SK-N-SH treated with all-trans-retinoic acid at 6 μM for 48 hours (cell line): ENCODE results near the gene CATSPERB.

Experiments
- ATAC-seq: fragments of 200-7000 bp; cut with Tn5 transposase; 3 replicates; pipeline ENCODE4 v1.9.1; 2020; ENCODE audit warnings: mild to moderate bottlenecking, moderate library complexity
- ARNTL ChIP-seq: fragments of 450-650 bp; formaldehyde crosslinking; IDR thresholded peaks from 2 replicates; pipeline ENCODE4 v1.5.0; 2020; ENCODE audit warnings: low read depth, mild to moderate bottlenecking, moderate library complexity, borderline replicate concordance
- BACH2 ChIP-seq: fragments of 250-450 bp; sonication (Bioruptor Pico); IDR thresholded peaks from 2 replicates; pipeline ENCODE4 v1.9.0; 2021; ENCODE audit warnings: mild to moderate bottlenecking, borderline replicate concordance
- CSDC2 ChIP-seq: fragments of 250-450 bp; sonication (Bioruptor Pico); IDR thresholded peaks from 2 replicates; pipeline ENCODE4 v1.5.0; 2020; ENCODE audit warnings: mild to moderate bottlenecking, moderate library complexity
- ESRRG ChIP-seq: fragments of 250-450 bp; sonication (Bioruptor Pico); IDR thresholded peaks from 2 replicates; pipeline ENCODE4 v1.6.1; 2021; ENCODE audit warnings: mild to moderate bottlenecking
- GLIS3 ChIP-seq: fragments of 250-450 bp; sonication (Bioruptor Pico); IDR thresholded peaks from 2 replicates; pipeline ENCODE4 v1.5.0; 2020; ENCODE audit warnings: mild to moderate bottlenecking, moderate library complexity
- ISL1 ChIP-seq: fragments of 250-450 bp; sonication (Bioruptor Pico); IDR thresholded peaks from 2 replicates; pipeline ENCODE4 v2.1.2; 2022; ENCODE audit warnings: mild to moderate bottlenecking, moderate library complexity
- OSR1 ChIP-seq: fragments of 250-450 bp; sonication (Bioruptor Pico); IDR thresholded peaks from 2 replicates; pipeline ENCODE4 v1.8.0; 2022; ENCODE audit warnings: moderate library complexity, mild to moderate bottlenecking, inconsistent platforms
- PPARA ChIP-seq: fragments of 250-450 bp; sonication (Bioruptor Pico); IDR thresholded peaks from 2 replicates; pipeline ENCODE4 v1.5.0; 2020; ENCODE audit warnings: mild to moderate bottlenecking, borderline replicate concordance
- RARB ChIP-seq: fragments of 250-450 bp; sonication (Bioruptor Pico); IDR thresholded peaks from 2 replicates; pipeline ENCODE4 v1.8.0; 2021; ENCODE audit warnings: mild to moderate bottlenecking, moderate library complexity
- TCF4 ChIP-seq: fragments of 250-450 bp; sonication (Bioruptor Pico); IDR thresholded peaks from 2 replicates; pipeline ENCODE4 v1.8.0; 2021; ENCODE audit warnings: mild to moderate bottlenecking, moderate library complexity, borderline replicate concordance
- TOX ChIP-seq: fragments of 250-450 bp; sonication (Bioruptor Pico); IDR thresholded peaks from 2 replicates; pipeline ENCODE4 v1.8.0; 2021; ENCODE audit warnings: mild to moderate bottlenecking, moderate library complexity, borderline replicate concordance
- ZC3H10 ChIP-seq: fragments of 250-450 bp; sonication (Bioruptor Pico); IDR thresholded peaks from 2 replicates; pipeline ENCODE4 v1.5.1; 2021; ENCODE audit warnings: mild to moderate bottlenecking, moderate library complexity
- ZFP30 ChIP-seq: fragments of 450-650 bp; formaldehyde crosslinking; IDR thresholded peaks from 2 replicates; pipeline ENCODE4 v1.5.0; 2022; ENCODE audit warnings: mild to moderate bottlenecking, moderate library complexity
- ZNF565 ChIP-seq: fragments of 450-650 bp; formaldehyde crosslinking; conservative IDR thresholded peaks from 2 replicates; pipeline ENCODE4 v1.5.0; 2020; ENCODE audit warnings: low read depth, mild to moderate bottlenecking, moderate library complexity
- ZNF70 ChIP-seq: fragments of 450-650 bp; formaldehyde crosslinking; IDR thresholded peaks from 2 replicates; pipeline ENCODE4 v1.5.0; 2020; ENCODE audit warnings: mild to moderate bottlenecking, moderate library complexity
- ZNF8 ChIP-seq: fragments of 450-650 bp; formaldehyde crosslinking; IDR thresholded peaks from 2 replicates; pipeline ENCODE4 v1.5.0; 2020; ENCODE audit warnings: mild to moderate bottlenecking, moderate library complexity
- TF ChIP-seq, protein P1 (sequence below): fragments of 250-450 bp; sonication (Bioruptor Pico); IDR thresholded peaks from 2 replicates; pipeline ENCODE4 v1.5.0; 2020; ENCODE audit warnings: mild to moderate bottlenecking, moderate library complexity
- TF ChIP-seq, protein P2 (sequence below): fragments of 250-450 bp; sonication (Bioruptor Pico); IDR thresholded peaks from 2 replicates; pipeline ENCODE4 v1.5.1; 2021; ENCODE audit warnings: mild to moderate bottlenecking, moderate library complexity
- TF ChIP-seq, protein P3 (sequence below): fragments of 250-450 bp; sonication (Bioruptor Pico); IDR thresholded peaks from 2 replicates; pipeline ENCODE4 v1.5.1; 2020; ENCODE audit warnings: low read depth, mild to moderate bottlenecking, moderate library complexity
- TF ChIP-seq, protein P4 (sequence below): fragments of 250-450 bp; sonication (Bioruptor Pico); IDR thresholded peaks from 2 replicates; pipeline ENCODE4 v1.8.0; 2021; ENCODE audit warnings: low read depth, mild to moderate bottlenecking, moderate library complexity, borderline replicate concordance

Gene CATSPERB

DNA sequence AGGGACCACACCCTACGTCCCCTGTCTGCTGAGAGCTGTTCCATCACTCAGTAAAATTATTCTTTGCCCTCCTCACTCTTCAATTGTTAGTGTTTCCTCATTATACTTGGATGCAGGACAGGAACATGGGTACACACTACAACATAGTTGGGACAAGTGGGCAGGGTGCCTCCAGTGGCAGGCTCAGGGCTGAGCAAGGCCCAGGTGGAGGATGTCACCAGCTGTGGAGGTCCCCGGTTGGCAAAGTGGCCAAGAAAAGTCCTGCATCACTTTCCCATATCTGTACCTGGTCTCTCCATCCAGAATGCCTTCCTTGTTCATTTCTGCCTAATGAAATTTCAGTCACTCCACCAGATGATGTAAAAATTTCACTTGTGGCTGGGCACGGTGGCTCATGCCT lies 149.1 kb downstream of the CATSPERB start:
- TF ChIP-seq, protein P1, sequence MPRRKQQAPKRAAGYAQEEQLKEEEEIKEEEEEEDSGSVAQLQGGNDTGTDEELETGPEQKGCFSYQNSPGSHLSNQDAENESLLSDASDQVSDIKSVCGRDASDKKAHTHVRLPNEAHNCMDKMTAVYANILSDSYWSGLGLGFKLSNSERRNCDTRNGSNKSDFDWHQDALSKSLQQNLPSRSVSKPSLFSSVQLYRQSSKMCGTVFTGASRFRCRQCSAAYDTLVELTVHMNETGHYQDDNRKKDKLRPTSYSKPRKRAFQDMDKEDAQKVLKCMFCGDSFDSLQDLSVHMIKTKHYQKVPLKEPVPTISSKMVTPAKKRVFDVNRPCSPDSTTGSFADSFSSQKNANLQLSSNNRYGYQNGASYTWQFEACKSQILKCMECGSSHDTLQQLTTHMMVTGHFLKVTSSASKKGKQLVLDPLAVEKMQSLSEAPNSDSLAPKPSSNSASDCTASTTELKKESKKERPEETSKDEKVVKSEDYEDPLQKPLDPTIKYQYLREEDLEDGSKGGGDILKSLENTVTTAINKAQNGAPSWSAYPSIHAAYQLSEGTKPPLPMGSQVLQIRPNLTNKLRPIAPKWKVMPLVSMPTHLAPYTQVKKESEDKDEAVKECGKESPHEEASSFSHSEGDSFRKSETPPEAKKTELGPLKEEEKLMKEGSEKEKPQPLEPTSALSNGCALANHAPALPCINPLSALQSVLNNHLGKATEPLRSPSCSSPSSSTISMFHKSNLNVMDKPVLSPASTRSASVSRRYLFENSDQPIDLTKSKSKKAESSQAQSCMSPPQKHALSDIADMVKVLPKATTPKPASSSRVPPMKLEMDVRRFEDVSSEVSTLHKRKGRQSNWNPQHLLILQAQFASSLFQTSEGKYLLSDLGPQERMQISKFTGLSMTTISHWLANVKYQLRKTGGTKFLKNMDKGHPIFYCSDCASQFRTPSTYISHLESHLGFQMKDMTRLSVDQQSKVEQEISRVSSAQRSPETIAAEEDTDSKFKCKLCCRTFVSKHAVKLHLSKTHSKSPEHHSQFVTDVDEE (CRISPR knock-in tag), result no peak
- TF ChIP-seq CSDC2 (CRISPR knock-in tag) (no peak), TOX (no peak), ZNF8 (CRISPR knock-in tag) (no peak), PPARA (no peak), ARNTL (CRISPR knock-in tag) (no peak), BACH2 (no peak), OSR1 (CRISPR knock-in tag) (no peak), ZC3H10 (CRISPR knock-in tag) (no peak), TCF4 (no peak), ISL1 (no peak), ZNF565 (CRISPR knock-in tag) (no peak), ZFP30 (CRISPR knock-in tag) (no peak), GLIS3 (CRISPR knock-in tag) (no peak), ESRRG (no peak)
- TF ChIP-seq, protein P2, sequence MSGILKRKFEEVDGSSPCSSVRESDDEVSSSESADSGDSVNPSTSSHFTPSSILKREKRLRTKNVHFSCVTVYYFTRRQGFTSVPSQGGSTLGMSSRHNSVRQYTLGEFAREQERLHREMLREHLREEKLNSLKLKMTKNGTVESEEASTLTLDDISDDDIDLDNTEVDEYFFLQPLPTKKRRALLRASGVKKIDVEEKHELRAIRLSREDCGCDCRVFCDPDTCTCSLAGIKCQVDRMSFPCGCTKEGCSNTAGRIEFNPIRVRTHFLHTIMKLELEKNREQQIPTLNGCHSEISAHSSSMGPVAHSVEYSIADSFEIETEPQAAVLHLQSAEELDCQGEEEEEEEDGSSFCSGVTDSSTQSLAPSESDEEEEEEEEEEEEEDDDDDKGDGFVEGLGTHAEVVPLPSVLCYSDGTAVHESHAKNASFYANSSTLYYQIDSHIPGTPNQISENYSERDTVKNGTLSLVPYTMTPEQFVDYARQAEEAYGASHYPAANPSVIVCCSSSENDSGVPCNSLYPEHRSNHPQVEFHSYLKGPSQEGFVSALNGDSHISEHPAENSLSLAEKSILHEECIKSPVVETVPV (CRISPR knock-in tag), result no peak
- TF ChIP-seq, protein P3, sequence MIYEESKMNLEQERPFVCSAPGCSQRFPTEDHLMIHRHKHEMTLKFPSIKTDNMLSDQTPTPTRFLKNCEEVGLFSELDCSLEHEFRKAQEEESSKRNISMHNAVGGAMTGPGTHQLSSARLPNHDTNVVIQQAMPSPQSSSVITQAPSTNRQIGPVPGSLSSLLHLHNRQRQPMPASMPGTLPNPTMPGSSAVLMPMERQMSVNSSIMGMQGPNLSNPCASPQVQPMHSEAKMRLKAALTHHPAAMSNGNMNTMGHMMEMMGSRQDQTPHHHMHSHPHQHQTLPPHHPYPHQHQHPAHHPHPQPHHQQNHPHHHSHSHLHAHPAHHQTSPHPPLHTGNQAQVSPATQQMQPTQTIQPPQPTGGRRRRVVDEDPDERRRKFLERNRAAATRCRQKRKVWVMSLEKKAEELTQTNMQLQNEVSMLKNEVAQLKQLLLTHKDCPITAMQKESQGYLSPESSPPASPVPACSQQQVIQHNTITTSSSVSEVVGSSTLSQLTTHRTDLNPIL, result no peak
- ATAC-seq, result no peak

DNA sequence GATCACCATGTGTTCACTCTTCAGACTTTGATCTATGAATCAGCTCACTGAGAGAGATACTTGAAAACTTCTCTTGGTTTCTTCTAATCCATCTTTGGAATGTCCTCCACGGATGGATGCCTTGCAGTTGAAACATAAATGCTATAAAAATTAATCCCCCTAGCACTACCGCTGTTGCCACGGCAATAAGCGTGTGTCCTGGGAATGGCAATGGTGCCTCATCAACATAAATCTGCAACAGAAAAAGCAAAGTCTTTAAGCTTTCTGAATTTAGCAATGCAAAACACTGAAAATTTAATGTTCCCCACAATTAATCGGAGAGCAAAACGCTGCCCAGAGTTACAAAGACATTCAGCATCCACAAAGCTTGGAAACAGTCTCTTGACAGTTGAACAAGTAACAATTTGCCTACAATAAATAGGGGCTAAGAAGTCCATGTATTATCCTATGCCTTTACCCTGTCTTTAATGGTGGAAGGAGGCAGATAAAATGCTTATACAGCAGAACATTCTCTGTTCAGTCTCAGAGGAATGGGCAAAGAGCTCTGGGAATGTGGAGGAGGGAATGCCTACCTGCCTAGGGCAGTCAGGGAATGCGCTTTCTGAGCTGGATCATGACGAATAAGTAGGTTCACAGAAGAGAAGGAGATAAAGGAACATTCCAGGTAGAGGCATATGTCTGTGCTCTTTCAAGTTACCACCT lies 150.9 kb downstream of the CATSPERB start:
- TF ChIP-seq, protein P2 (CRISPR knock-in tag), result no peak
- TF ChIP-seq, all 23 proteins: peak for 0
- ATAC-seq, result no peak

DNA sequence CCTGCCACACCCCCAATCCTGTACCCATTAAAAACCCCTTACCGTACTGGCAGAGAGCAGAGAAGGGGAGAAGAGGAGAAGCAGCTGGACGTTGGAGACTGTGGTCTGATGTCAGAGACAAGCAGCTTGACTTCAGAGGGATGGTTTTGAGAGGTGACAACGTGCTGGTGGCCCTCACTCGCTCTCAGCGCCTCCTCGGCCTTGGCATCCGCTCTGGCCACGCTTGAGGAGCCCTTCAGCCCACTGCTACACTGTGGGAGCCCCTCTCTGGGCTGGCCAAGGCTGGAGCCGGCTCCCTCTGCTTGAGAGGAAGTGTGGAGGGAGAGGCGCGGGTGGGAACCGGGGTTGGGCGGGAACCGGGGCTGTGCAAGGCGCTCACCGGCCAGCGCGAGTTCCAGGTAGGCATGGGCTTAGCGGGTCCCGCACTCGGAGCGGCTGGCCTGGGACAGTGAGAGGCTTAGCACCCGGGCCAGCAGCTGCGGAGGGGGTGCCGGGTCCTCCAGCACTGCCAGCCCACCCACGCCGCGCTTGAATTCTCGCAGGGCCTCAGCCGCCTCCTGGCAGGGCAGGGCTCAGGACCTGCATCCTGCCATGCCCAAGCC lies 154.2 kb downstream of the CATSPERB start:
- ATAC-seq, result no peak
- no peak for TF ChIP-seq ZFP30 (CRISPR knock-in tag)
- TF ChIP-seq, protein P4, sequence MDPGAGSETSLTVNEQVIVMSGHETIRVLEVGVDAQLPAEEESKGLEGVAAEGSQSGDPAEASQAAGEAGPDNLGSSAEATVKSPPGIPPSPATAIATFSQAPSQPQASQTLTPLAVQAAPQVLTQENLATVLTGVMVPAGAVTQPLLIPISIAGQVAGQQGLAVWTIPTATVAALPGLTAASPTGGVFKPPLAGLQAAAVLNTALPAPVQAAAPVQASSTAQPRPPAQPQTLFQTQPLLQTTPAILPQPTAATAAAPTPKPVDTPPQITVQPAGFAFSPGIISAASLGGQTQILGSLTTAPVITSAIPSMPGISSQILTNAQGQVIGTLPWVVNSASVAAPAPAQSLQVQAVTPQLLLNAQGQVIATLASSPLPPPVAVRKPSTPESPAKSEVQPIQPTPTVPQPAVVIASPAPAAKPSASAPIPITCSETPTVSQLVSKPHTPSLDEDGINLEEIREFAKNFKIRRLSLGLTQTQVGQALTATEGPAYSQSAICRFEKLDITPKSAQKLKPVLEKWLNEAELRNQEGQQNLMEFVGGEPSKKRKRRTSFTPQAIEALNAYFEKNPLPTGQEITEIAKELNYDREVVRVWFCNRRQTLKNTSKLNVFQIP, result no peak
- TF ChIP-seq ISL1, result no peak
- TF ChIP-seq ZNF70 (CRISPR knock-in tag), result no peak
- TF ChIP-seq TCF4, result no peak
- TF ChIP-seq, protein P3, result no peak
- no peak for TF ChIP-seq ARNTL (CRISPR knock-in tag)
- TF ChIP-seq ZNF565 (CRISPR knock-in tag), result no peak
- TF ChIP-seq ZNF8 (CRISPR knock-in tag), result no peak
- no peak for TF ChIP-seq ESRRG
- no peak for TF ChIP-seq PPARA
- no peak for TF ChIP-seq CSDC2 (CRISPR knock-in tag)
- TF ChIP-seq OSR1 (CRISPR knock-in tag), result no peak
- no peak for TF ChIP-seq RARB (CRISPR knock-in tag)
- TF ChIP-seq GLIS3 (CRISPR knock-in tag), result no peak
